ENCODE data around the gene C19orf18. TPM values are rescaled to one million over a fixed set of nuclear protein-coding genes. Genes with fewer than 3 reads are reported as not detected.

Gene C19orf18
- total RNA-seq, 1 experiment from 2014 or later = 0.43 TPM

- ChIA-PET CTCF (no interaction called here), POLR2A (ENCODE audit: low non-redundant PET) (interaction anchor here (0.6 kb wide), 1 partner anchor 653 kb away, joined by 4 read pairs; no protein-coding TSS in a partner anchor)
- Histone ChIP-seq H3K9me3 (ENCODE audit: low read depth, low read length, poor library complexity, severe bottlenecking) (peaks cover 54% of the 10 kb centered on the region), H3K27ac (ENCODE audit: low read depth, low read length, poor library complexity, severe bottlenecking) (peak overlapping the region; percentile 95), H3K4me1 (ENCODE audit: insufficient read depth, low read length, poor library complexity, severe bottlenecking) (peaks cover 3% of the 10 kb centered on the region), H3K27me3 (replicated peaks; ENCODE audit: insufficient read depth, low read depth, low read length, poor library complexity) (no peaks in the 10 kb centered on the region), H3K4me3 (ENCODE audit: low read depth, low read length, poor library complexity, severe bottlenecking) (peak overlapping the region; percentile 89), H3K36me3 (ENCODE audit: insufficient read depth, low read length, poor library complexity, severe bottlenecking) (peaks cover 55% of the 10 kb centered on the region)
- peak; percentile 52 for DNase-seq (ENCODE audit: low spot score)
- intact Hi-C loops (cut with micrococcal nuclease; ENCODE audit: unreplicated experiment) = no loop called here
- BruUV-seq (replicated peaks) = no TSS peak
- TF ChIP-seq EZH2 (IDR thresholded peaks at IDR 0.05; ENCODE audit: borderline replicate concordance, low read depth, low read length, poor library complexity, severe bottlenecking) = no peak
- TF ChIP-seq CTCF (conservative IDR thresholded peaks at IDR 0.05; ENCODE audit: low read depth, low read length) = no peak
Measured at GRCh38 chr19:58003174-58003828, 29.0 kb upstream of the C19orf18 start.

- H3K27ac ChIP-seq (ENCODE audit: low read depth, low read length, poor library complexity, severe bottlenecking) = peak within 1 kb of the TSS; percentile 95
- H3K9me3 ChIP-seq (ENCODE audit: low read depth, low read length, poor library complexity, severe bottlenecking) = peaks cover 59% of the 10 kb centered on the region
- peaks cover 62% of the 10 kb centered on the region for H3K36me3 ChIP-seq (ENCODE audit: insufficient read depth, low read length, poor library complexity, severe bottlenecking)
- ChIA-PET POLR2A (ENCODE audit: low non-redundant PET) (interaction anchor here (0.6 kb wide), 2 partner anchors 56 to 652 kb away, joined by 4 read pairs; partner anchors contain the start of gene ZNF135), CTCF (no interaction called here)
- peaks cover 3% of the 10 kb centered on the region for H3K4me1 ChIP-seq (ENCODE audit: insufficient read depth, low read length, poor library complexity, severe bottlenecking)
- BruUV-seq (replicated peaks) = no TSS peak
- no peaks in the 10 kb centered on the region for H3K27me3 ChIP-seq (replicated peaks; ENCODE audit: insufficient read depth, low read depth, low read length, poor library complexity)
- H3K4me3 ChIP-seq (ENCODE audit: low read depth, low read length, poor library complexity, severe bottlenecking) = peak within 1 kb of the TSS; percentile 89
- TF ChIP-seq EZH2 (IDR thresholded peaks at IDR 0.05; ENCODE audit: borderline replicate concordance, low read depth, low read length, poor library complexity, severe bottlenecking) = no peak
- no peak for TF ChIP-seq CTCF (conservative IDR thresholded peaks at IDR 0.05; ENCODE audit: low read depth, low read length)
- DNase-seq (ENCODE audit: low spot score) = peak; percentile 92
- intact Hi-C loops (cut with micrococcal nuclease; ENCODE audit: unreplicated experiment) = no loop called here
Measured at GRCh38 chr19:58002384-58003173, 28.2 kb upstream of the C19orf18 start, which contains the start of gene ZNF606. Gene ZNF606, minus strand, starts transcription at chr19:58002820. Its CDS starts 1,501 bp downstream, at chr19:58001319.

GRCh38 chr19:58001895-58002369 is 27.6 kb upstream of the C19orf18 start:
- CTCF ChIA-PET = no interaction called here
- peaks cover 67% of the 10 kb centered on the region for H3K36me3 ChIP-seq (ENCODE audit: insufficient read depth, low read length, poor library complexity, severe bottlenecking)

More at GRCh38 chr19:58001895-58002369, 27.6 kb upstream of the C19orf18 start:
- Histone ChIP-seq H3K27me3 (replicated peaks; ENCODE audit: insufficient read depth, low read depth, low read length, poor library complexity) (no peaks in the 10 kb centered on the region), H3K27ac (ENCODE audit: low read depth, low read length, poor library complexity, severe bottlenecking) (peak overlapping the region; percentile 95), H3K9me3 (ENCODE audit: low read depth, low read length, poor library complexity, severe bottlenecking) (peaks cover 60% of the 10 kb centered on the region), H3K4me3 (ENCODE audit: low read depth, low read length, poor library complexity, severe bottlenecking) (peak overlapping the region; percentile 89), H3K4me1 (ENCODE audit: insufficient read depth, low read length, poor library complexity, severe bottlenecking) (peaks cover 3% of the 10 kb centered on the region)
- POLR2A ChIA-PET (ENCODE audit: low non-redundant PET) = interaction anchor here (0.6 kb wide), 1 partner anchor 57 kb away, joined by 4 read pairs; the partner anchor contains the start of gene ZNF135
- TSS peak; percentile 50 for BruUV-seq (replicated peaks)
- peak; percentile 50 for DNase-seq (ENCODE audit: low spot score)
- intact Hi-C loops (cut with micrococcal nuclease; ENCODE audit: unreplicated experiment) = no loop called here
- TF ChIP-seq EZH2 (IDR thresholded peaks at IDR 0.05; ENCODE audit: borderline replicate concordance, low read depth, low read length, poor library complexity, severe bottlenecking) = no peak
- no peak for TF ChIP-seq CTCF (conservative IDR thresholded peaks at IDR 0.05; ENCODE audit: low read depth, low read length)

Measured in A673 (cell line).